Naive thymus-derived CD4-positive, alpha-beta T cell (primary cell): ENCODE data around the gene PTGFRN. TPM values are rescaled to one million over a fixed set of nuclear protein-coding genes. Genes with fewer than 3 reads are reported as not detected.

ENCODE experiments used
- ATAC-seq: fragments of 150-1000 bp; cut with Tn5 transposase; 2 replicates; pipeline ENCODE4 v1.10.0; 2021; ENCODE audit warnings: mild to moderate bottlenecking, moderate library complexity
- CTCF ChIA-PET: fragments of 350-600 bp; sonication (Branson Sonifier 250); formaldehyde crosslinking; loops from one replicate; lab custom pipeline; 2021; ENCODE audit warnings: antibody characterized with exemption; lab: Charles Lee
- POLR2A ChIA-PET: fragments of 350-600 bp; sonication (Branson Sonifier 250); formaldehyde crosslinking; loops from one replicate; lab custom pipeline; 2021; ENCODE audit warnings: antibody characterized with exemption, inconsistent platforms; lab: Charles Lee
- DNase-seq, 9 donors: peaks; one replicate each; pipeline versions ENCODE4 v3.0.0 to v3.0.0-alpha.2; 2020 to 2022; ENCODE audit warnings: mixed read lengths in 1 of 9
- H3K27ac ChIP-seq: one replicate; pipeline ENCODE4 v1.7.0; 2013; ENCODE audit warnings: mild to moderate bottlenecking, low read depth, low read length, moderate library complexity
- H3K27me3 ChIP-seq, 2 donors: one replicate each; pipeline ENCODE4 v1.7.0; 2013; ENCODE audit warnings: low read length in 2 of 2, mild to moderate bottlenecking in 2 of 2, moderate library complexity in 2 of 2; ENCODE audit not compliant: control insufficient read depth in 2 of 2, insufficient read depth in 2 of 2
- H3K36me3 ChIP-seq, 3 experiments: 1 replicate in 2 of 3; 2 replicates in 1 of 3; pipeline ENCODE4 v1.7.0; 2013; ENCODE audit warnings: low read length in 3 of 3, mild to moderate bottlenecking in 3 of 3, moderate library complexity in 1 of 3; ENCODE audit not compliant: insufficient read depth in 3 of 3, control insufficient read depth in 2 of 3
- H3K4me1 ChIP-seq, 2 donors: one replicate each; pipeline ENCODE4 v1.7.0; 2013; ENCODE audit warnings: low read length in 2 of 2, mild to moderate bottlenecking in 2 of 2, moderate library complexity in 1 of 2; ENCODE audit not compliant: control insufficient read depth in 2 of 2, insufficient read depth in 2 of 2
- H3K4me3 ChIP-seq: 2 replicates; pipeline ENCODE4 v1.7.0; 2013; ENCODE audit warnings: mild to moderate bottlenecking, low read length
- H3K9me3 ChIP-seq, 3 experiments: 1 replicate in 2 of 3; 2 replicates in 1 of 3; pipeline ENCODE4 v1.7.0; 2013; ENCODE audit warnings: low read length in 3 of 3; ENCODE audit not compliant: control insufficient read depth in 2 of 3
- H3K27ac Mint-ChIP-seq, 9 donors: one replicate each; pipeline ENCODE4 v1.8.0; 2020 to 2022; ENCODE audit warnings: mixed read lengths in 9 of 9, mild to moderate bottlenecking in 8 of 9, moderate library complexity in 5 of 9, inconsistent platforms in 2 of 9
- H3K27me3 Mint-ChIP-seq, 5 donors: one replicate each; pipeline ENCODE4 v1.8.0; 2021 to 2022; ENCODE audit warnings: mixed read lengths in 5 of 5, mild to moderate bottlenecking in 1 of 5
- H3K36me3 Mint-ChIP-seq, 5 donors: one replicate each; pipeline ENCODE4 v1.8.0; 2020 to 2022; ENCODE audit warnings: mixed read lengths in 5 of 5, mild to moderate bottlenecking in 3 of 5, inconsistent platforms in 1 of 5
- H3K4me1 Mint-ChIP-seq, 7 donors: one replicate each; pipeline ENCODE4 v1.8.0; 2020 to 2022; ENCODE audit warnings: mixed read lengths in 7 of 7, mild to moderate bottlenecking in 3 of 7, inconsistent platforms in 1 of 7
- H3K4me3 Mint-ChIP-seq, 10 donors: one replicate each; pipeline ENCODE4 v1.8.0; 2020 to 2022; ENCODE audit warnings: mild to moderate bottlenecking in 10 of 10, mixed read lengths in 10 of 10, moderate library complexity in 6 of 10, inconsistent platforms in 2 of 10
- H3K9me3 Mint-ChIP-seq, 11 donors: one replicate each; pipeline ENCODE4 v1.8.0; 2020 to 2022; ENCODE audit warnings: mixed read lengths in 11 of 11, mild to moderate bottlenecking in 4 of 11, inconsistent platforms in 1 of 11, moderate library complexity in 1 of 11
- intact Hi-C, 2 donors: fragments of 100-400 bp; cut with micrococcal nuclease; formaldehyde crosslinking; loops; one replicate each; pipeline ENCODE4 v1.15.1; 2023
- polyA plus RNA-seq, 2 donors: library from polyadenylated mRNA; unstranded; fragments of 300-500 nt; fragmentation: Illumina TruSeq; gene quantifications; one replicate each; pipeline ENCODE4 v1.2.3, GENCODE V29; 2021
- total RNA-seq, 6 experiments: library from RNA in 5 of 6; stranded (reverse) in 5 of 6; gene quantifications; 1 replicate in 5 of 6; 2 replicates in 1 of 6; pipeline ENCODE4 v1.2.3 and lab custom pipeline; 2021 to 2026

Gene PTGFRN
- total and polyA plus RNA-seq, 7 experiments from 2014 or later: 0.22 to 5.6 (median 1.2) TPM

DNA sequence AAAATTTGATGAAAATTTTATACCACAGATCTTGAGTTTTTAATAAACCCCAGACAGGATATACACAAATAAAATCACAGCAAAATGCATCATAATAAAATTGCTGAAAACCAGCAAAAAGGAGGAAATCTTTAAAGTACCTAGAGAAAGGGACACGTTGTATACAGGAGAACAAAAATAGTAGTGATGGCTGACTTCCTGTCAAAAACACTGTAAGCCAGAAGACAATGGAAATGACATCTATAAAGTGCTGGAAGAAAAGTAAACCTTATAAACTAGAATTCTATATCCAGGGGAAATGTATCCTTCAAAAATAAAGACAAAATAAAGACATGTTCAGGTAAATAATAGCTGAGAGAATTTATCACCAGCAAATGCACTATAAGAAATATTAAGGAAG, 14.6 kb upstream of the PTGFRN start:
- H3K4me1 ChIP-seq: no peaks in the 10 kb centered on the region
- no peaks in the 10 kb centered on the region for H3K36me3 ChIP-seq
- Mint-ChIP-seq H3K36me3 (peaks cover 0 to 11% (median 0%) of the 10 kb centered on the region in 5 donors), H3K27me3 (peaks cover 0 to 9% (median 4%) of the 10 kb centered on the region in 5 donors), H3K4me1 (no peaks in the 10 kb centered on the region), H3K27ac (no peak overlapping the region), H3K9me3 (peaks cover 1 to 29% (median 9%) of the 10 kb centered on the region in 11 donors), H3K4me3 (no peak overlapping the region)
- POLR2A ChIA-PET: no interaction called here
- ATAC-seq: no peak
- H3K9me3 ChIP-seq: peaks cover 0 to 5% (median 0%) of the 10 kb centered on the region in 3 experiments
- no peak overlapping the region for H3K4me3 ChIP-seq
- DNase-seq: no peak
- CTCF ChIA-PET: no interaction called here
- H3K27ac ChIP-seq: no peak overlapping the region
- intact Hi-C loops: no loop called here
- H3K27me3 ChIP-seq: peaks cover 0 to 3% of the 10 kb centered on the region in 2 donors

DNA sequence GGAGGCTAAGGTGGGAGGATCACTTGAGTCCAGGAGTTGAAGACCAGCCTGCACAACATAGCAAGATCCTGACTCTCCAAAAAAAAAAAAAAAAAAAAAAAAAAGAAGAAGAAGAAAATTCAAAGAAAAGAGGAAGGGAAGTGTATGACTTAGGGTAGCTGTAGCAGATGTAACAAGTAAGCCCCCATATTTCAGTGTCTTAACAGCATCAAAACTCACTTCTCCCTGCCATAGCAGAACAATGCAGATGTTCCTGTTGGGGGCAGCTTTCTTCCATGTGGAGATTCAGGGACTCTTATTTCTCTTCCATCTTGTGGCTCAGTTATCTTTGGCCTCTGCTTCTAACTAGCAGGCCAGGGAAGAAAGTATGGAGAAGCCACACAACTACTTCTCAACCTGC, 10.2 kb upstream of the PTGFRN start:
- Histone ChIP-seq H3K4me3 (no peak overlapping the region), H3K9me3 (peaks cover 0 to 5% (median 0%) of the 10 kb centered on the region in 3 experiments), H3K27me3 (peaks cover 0 to 3% of the 10 kb centered on the region in 2 donors), H3K36me3 (no peaks in the 10 kb centered on the region), H3K27ac (no peak overlapping the region), H3K4me1 (no peaks in the 10 kb centered on the region)
- POLR2A ChIA-PET: no interaction called here
- H3K27me3 Mint-ChIP-seq: peaks cover 0 to 24% (median 0%) of the 10 kb centered on the region in 5 donors
- peaks cover 0 to 11% (median 0%) of the 10 kb centered on the region in 5 donors for H3K36me3 Mint-ChIP-seq
- peaks cover 0 to 20% (median 7%) of the 10 kb centered on the region in 11 donors for H3K9me3 Mint-ChIP-seq
- no peak overlapping the region for H3K27ac Mint-ChIP-seq
- DNase-seq (no peak), ATAC-seq (no peak)
- CTCF ChIA-PET: no interaction called here
- H3K4me1 Mint-ChIP-seq: no peaks in the 10 kb centered on the region
- intact Hi-C loops: no loop called here
- H3K4me3 Mint-ChIP-seq: no peak overlapping the region

- peaks cover 0 to 12% (median 0%) of the 10 kb centered on the region in 11 donors for H3K9me3 Mint-ChIP-seq
- no peaks in the 10 kb centered on the region for H3K27me3 ChIP-seq
- DNase-seq (no peak), ATAC-seq (no peak)
- H3K27ac ChIP-seq: no peak overlapping the region
- no peaks in the 10 kb centered on the region for H3K36me3 ChIP-seq
- H3K4me3 Mint-ChIP-seq: no peak overlapping the region
- POLR2A ChIA-PET: interaction anchor here (1.2 kb wide), 1 partner anchor 15 kb away, joined by 3 read pairs; no protein-coding TSS in a partner anchor
- CTCF ChIA-PET: interaction anchor here (0.7 kb wide), 1 partner anchor 29 kb away, joined by 3 read pairs; no protein-coding TSS in a partner anchor
- peaks cover 0 to 5% (median 0%) of the 10 kb centered on the region in 5 donors for H3K36me3 Mint-ChIP-seq
- H3K9me3 ChIP-seq: no peaks in the 10 kb centered on the region
- H3K4me3 ChIP-seq: no peak overlapping the region
- no peaks in the 10 kb centered on the region for H3K4me1 ChIP-seq
- H3K27ac Mint-ChIP-seq: no peak overlapping the region
- peaks cover 0 to 24% (median 0%) of the 10 kb centered on the region in 5 donors for H3K27me3 Mint-ChIP-seq
- intact Hi-C loops: no loop called here
- H3K4me1 Mint-ChIP-seq: no peaks in the 10 kb centered on the region
These were observed 9.0 kb upstream of the PTGFRN start for GRCh38 chr1:116900471-116901365.

DNA sequence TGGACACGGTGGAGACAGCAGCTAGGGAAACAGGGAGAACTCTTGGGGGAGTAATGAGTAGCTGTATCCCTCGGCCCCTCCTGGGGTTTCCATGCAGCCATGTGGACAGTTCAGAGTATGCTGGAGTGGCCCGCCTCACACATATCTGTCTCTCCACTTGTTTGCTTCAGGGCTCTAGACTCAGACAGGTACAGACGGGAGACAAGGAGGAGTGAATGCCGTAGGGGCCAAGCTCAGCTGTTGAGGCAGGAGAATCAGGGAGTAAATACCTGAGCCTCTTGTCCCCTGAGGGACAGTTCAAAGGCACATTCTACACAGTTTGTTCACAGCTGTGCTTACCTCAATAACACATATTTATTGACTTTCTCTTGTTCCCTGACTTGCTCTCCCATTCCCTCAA, 7.7 kb upstream of the PTGFRN start:
- H3K4me1 Mint-ChIP-seq: no peaks in the 10 kb centered on the region
- no peak overlapping the region for H3K27ac Mint-ChIP-seq
- POLR2A ChIA-PET: no interaction called here
- H3K27me3 ChIP-seq: no peaks in the 10 kb centered on the region
- H3K9me3 ChIP-seq: no peaks in the 10 kb centered on the region
- H3K4me3 Mint-ChIP-seq: no peak overlapping the region
- no peak overlapping the region for H3K27ac ChIP-seq
- H3K4me1 ChIP-seq: no peaks in the 10 kb centered on the region
- CTCF ChIA-PET: no interaction called here
- H3K9me3 Mint-ChIP-seq: peaks cover 0 to 12% (median 0%) of the 10 kb centered on the region in 11 donors
- H3K27me3 Mint-ChIP-seq: peaks cover 0 to 24% (median 0%) of the 10 kb centered on the region in 5 donors
- no peak overlapping the region for H3K4me3 ChIP-seq
- H3K36me3 Mint-ChIP-seq: peaks cover 0 to 2% (median 0%) of the 10 kb centered on the region in 5 donors
- no peak for DNase-seq
- intact Hi-C loops: no loop called here
- H3K36me3 ChIP-seq: no peaks in the 10 kb centered on the region
- ATAC-seq: no peak

DNA sequence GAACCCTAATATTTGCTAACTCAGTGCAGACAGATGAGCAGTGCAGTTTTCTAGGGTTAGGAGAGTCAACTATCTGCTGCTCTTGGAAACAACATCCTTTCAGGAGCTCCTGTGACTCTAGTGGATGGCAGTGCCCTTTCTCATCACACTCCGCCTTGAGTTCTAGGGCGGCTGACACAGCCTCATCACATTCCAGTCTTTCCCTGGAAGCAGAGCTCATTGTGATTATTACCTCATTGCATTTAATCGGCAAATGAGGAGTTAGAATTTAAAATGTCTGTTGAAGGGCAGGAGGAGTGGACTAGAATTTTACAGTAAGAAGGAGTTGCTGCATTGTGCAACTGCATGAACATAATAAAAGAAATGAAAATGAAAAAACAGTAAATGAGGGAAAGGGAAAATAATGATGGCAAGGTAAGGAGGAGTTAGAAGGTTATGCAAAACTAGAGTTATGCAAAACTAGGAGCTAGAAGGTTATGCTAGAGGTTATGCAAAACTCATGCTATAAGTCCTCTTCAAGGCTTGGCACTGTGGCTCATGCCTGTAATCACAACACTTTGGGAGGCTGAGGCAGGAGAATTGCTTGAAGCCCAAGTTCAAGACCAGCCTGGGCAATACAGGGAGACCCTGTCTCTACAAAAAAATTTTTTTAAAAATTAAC, 6.9 kb upstream of the PTGFRN start:
- H3K27me3 ChIP-seq: no peaks in the 10 kb centered on the region
- H3K4me1 ChIP-seq: no peaks in the 10 kb centered on the region
- Mint-ChIP-seq H3K27me3 (peaks cover 0 to 24% (median 0%) of the 10 kb centered on the region in 5 donors), H3K4me3 (no peak overlapping the region), H3K9me3 (peaks cover 0 to 12% (median 0%) of the 10 kb centered on the region in 11 donors), H3K36me3 (peaks cover 0 to 2% (median 0%) of the 10 kb centered on the region in 5 donors), H3K4me1 (no peaks in the 10 kb centered on the region), H3K27ac (no peak overlapping the region)
- no peak for DNase-seq
- no peaks in the 10 kb centered on the region for H3K36me3 ChIP-seq
- H3K9me3 ChIP-seq: no peaks in the 10 kb centered on the region
- intact Hi-C loops: no loop called here
- no peak overlapping the region for H3K27ac ChIP-seq
- no peak for ATAC-seq
- H3K4me3 ChIP-seq: no peak overlapping the region
- ChIA-PET CTCF (no interaction called here), POLR2A (interaction anchor here (0.6 kb wide), 1 partner anchor 22 kb away, joined by 3 read pairs; no protein-coding TSS in a partner anchor)

- ChIA-PET POLR2A (no interaction called here), CTCF (no interaction called here)
- H3K4me1 Mint-ChIP-seq: peaks cover 0 to 7% (median 5%) of the 10 kb centered on the region in 7 donors
- no peaks in the 10 kb centered on the region for H3K9me3 ChIP-seq
- peaks cover 0 to 27% (median 0%) of the 10 kb centered on the region in 5 donors for H3K27me3 Mint-ChIP-seq
- peaks cover 0 to 1% (median 0%) of the 10 kb centered on the region in 11 donors for H3K9me3 Mint-ChIP-seq
- no peak for DNase-seq
- H3K27ac Mint-ChIP-seq: no peak overlapping the region
- H3K4me3 ChIP-seq: no peak overlapping the region
- intact Hi-C loops: no loop called here
- no peaks in the 10 kb centered on the region for H3K4me1 ChIP-seq
- no peak overlapping the region for H3K4me3 Mint-ChIP-seq
- no peaks in the 10 kb centered on the region for H3K36me3 ChIP-seq
- H3K27me3 ChIP-seq: no peaks in the 10 kb centered on the region
- peaks cover 0 to 2% (median 0%) of the 10 kb centered on the region in 5 donors for H3K36me3 Mint-ChIP-seq
- ATAC-seq: no peak
- H3K27ac ChIP-seq: no peak overlapping the region
These were observed 4.9 kb upstream of the PTGFRN start for GRCh38 chr1:116904791-116905320.
